GDM1 (cell line): ENCODE measurements around the gene CNPY3.
A peak's percentile ranks its signal among the peaks of the same experiment; 100 is the strongest.
"Not testable (repeated sequence)": the region's sequence is repeated elsewhere in the genome, so short reads cannot be mapped to it uniquely, and the experiment has no call there.

Experiments
- DNase-seq: peaks from one replicate; lab custom pipeline; 2025; lab: John Stamatoyannopoulos, UW

Gene CNPY3

DNA sequence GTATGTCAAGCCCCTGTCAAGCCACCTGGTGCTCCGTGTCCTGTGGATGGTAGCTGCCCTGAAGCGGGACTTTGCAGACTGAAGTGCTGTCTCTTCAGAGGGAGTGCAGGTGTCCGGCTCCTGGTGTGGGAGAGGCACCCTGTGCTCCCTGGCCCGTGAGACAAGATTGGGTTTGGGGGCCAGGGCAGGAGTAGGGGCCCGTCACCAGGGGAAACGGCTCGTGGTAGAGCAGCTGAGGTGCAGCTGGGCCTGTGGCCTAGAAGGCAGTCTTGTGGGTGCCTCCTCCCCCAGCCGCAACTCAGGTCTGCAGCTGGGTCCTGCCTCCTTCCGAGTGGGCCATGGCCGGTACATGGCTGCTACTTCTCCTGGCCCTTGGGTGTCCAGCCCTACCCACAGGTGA, 13.5 kb upstream of the CNPY3 start, which contains the start of gene PTCRA:
Gene PTCRA, plus strand, starts transcription at position 322 of the 400 bp plus-strand sequence. Its CDS starts 17 bp downstream, at position 339.
- DNase-seq: no peak

DNA sequence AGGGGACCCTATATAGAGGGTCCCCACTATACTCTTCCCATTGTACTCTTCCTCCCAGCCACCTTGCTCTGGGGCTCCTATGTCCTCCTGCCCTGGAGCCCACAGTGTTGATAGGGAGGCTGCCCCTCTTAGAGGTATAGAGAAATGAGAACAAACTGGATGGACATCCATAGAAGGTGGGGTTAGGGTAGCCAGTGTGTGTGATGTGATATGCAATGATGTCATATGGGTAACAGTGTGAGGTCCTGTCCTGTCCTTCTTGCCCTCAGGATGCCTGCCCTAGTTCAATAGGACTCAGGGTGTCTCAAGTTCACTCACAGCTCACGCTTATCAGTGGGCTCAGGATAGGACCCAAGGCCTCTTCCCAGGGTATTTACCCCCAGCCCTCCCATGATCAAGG, 13.0 kb upstream of the CNPY3 start:
- no peak for DNase-seq

DNA sequence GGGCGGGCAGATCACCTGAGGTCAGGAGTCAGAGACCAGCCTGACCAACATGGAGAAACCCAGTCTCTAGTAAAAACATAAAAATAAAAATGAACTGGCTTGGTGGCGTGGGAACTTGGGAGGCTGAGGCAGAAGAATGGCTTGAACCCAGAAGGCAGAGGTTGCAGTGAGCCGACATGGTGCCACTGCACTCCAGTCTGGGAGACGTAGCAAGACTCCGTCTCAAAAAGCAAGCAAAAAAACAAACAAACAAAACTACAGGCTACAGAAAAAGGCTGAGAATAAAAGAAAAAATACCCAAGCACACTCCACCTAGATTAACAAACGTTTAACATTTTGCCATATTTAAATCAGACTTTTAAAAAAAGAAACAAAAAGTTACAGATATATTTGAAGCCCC, 7.5 kb upstream of the CNPY3 start:
- DNase-seq: no peak

DNA sequence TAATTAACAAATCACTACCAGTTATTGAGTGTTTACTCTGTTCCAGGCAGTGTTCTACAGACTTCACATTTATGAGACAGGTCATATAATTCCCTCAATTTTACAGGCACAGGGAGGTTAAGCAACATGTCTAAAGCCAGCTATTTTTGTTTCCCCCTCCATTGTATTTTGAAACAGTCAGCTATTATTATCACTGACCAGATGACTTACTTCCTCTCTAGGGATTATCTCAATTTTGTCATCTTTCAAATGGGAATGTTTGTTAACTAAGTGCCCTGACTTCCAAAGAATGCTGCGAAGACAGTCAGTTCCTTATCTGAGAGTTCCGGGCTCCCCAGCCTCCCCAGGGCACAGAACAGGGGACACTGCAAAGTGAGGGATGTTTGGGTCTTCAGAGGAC, 5.6 kb upstream of the CNPY3 start:
- no peak for DNase-seq

DNA sequence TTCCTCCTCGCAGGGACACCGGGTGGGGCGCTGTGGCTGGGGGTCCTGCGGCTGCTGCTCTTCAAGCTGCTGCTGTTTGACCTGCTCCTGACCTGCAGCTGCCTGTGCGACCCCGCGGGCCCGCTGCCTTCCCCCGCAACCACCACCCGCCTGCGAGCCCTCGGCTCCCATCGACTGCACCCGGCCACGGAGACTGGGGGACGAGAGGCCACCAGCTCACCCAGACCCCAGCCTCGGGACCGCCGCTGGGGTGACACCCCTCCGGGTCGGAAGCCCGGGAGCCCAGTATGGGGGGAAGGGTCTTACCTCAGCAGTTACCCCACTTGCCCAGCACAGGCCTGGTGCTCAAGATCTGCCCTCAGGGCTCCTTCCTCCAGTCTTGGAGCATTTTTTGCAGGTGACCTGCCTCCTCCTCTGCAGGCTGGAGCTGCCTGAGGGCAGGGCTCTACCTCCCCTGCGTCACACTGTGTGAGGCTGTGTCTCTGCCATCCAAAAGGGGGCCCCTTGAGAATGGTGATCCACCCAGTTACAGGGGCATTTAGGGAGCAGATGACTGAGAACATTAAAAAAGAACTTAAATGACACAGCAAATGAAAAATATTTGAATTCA, 3.9 kb upstream of the CNPY3 start:
- no peak for DNase-seq

DNA sequence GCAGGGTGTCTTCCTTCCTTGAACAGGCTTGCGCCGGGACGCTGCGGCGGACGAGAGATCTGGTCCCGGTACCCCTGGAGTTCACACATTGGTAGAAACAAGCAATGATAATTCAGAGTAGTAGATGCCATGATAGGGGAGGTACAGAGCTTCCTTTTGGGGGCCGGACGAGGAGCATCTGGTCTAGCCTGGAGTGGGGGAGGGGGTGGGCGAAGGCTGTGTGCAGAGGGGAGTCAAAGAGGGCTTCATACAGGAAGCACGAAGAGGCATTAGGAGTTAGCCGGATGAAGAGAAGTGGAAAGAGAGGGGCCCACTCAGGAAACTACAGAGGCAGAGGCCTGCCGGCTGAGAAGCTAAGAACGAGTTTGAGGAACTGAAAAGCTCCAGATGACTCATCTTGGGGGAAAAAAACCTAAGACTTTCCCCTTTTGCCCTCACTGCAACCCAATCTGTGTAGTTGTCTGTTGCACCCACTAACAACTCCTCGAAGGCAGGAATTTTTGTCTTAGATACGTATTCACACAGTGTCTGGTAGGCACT, 611 bp downstream of the CNPY3 start:
- peak; percentile 81 for DNase-seq

DNA sequence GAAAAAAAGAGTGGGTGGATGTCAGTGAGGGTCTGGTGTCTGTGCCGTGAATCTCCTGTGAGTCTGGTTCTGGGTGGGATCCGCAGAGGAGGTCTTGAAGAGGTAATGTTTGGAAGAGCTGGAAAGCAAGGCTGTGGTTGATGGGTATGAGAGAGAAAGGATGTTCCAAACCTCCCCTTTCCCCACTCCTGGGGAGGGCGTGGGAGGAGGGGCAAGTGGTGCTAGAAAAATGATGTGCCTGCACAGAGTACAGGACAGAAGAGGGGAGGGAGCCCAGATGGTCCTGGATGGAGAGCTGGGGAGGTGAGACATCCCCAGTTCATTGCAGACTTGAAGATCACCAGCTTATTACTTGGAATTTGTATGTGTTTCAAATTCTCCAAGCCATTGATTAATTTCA, 3.1 kb downstream of the CNPY3 start:
- DNase-seq: no peak

DNA sequence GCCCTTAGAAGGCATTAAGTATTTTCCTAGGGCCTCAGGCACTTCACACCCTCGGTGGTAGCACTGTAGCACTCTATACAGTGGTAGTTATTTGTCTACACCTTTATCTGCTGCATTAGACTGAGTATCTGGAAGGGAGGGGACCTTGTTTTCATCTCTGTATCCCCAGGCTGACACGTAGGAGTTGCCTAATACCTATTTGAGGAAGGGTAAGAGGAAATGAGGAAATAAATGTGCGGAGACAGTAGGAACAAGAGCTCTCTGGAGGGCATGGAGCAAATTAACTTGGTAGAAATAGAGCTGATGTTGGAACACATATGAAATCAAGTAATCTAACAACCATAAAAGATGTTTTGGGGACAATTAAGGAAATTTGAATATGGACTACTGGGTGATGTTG, 3.9 kb downstream of the CNPY3 start:
- DNase-seq: no peak

DNA sequence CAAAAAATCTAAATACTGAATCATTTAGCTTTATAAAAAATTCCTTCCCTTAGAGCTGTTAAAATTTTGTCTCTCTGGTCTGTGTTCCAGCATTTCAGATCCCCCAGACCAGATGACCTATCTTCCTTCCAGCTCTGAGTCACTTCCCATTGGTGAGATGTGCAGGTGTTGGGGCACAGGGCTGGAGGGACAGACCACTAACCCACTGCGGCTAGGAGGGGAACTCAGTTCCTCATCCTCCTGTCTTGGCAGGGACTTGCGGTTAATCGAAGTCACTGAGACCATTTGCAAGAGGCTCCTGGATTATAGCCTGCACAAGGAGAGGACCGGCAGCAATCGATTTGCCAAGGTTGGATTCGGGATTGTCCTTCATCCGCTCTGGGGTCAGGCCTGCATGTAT, 6.0 kb downstream of the CNPY3 start:
- DNase-seq: peak; percentile 19

DNA sequence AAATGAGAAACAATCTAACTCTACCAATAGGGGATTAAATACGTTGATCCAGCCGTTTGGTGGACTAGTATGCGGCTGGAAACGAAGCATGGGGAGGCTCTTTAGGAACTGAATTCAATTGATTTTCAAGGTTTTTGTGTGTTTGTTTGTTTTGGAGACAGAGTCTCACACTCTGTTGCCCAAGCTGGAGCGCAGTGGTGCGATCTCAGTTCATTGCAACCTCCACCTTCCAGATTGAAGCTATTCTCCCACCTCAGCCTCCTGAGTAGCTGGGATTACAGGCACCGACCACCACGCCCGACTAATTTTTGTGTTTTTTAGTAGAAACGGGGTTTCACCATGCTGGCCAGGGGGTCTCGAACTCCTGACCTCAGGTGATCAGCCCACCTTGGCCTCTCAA, 7.1 kb downstream of the CNPY3 start:
- DNase-seq: no peak

DNA sequence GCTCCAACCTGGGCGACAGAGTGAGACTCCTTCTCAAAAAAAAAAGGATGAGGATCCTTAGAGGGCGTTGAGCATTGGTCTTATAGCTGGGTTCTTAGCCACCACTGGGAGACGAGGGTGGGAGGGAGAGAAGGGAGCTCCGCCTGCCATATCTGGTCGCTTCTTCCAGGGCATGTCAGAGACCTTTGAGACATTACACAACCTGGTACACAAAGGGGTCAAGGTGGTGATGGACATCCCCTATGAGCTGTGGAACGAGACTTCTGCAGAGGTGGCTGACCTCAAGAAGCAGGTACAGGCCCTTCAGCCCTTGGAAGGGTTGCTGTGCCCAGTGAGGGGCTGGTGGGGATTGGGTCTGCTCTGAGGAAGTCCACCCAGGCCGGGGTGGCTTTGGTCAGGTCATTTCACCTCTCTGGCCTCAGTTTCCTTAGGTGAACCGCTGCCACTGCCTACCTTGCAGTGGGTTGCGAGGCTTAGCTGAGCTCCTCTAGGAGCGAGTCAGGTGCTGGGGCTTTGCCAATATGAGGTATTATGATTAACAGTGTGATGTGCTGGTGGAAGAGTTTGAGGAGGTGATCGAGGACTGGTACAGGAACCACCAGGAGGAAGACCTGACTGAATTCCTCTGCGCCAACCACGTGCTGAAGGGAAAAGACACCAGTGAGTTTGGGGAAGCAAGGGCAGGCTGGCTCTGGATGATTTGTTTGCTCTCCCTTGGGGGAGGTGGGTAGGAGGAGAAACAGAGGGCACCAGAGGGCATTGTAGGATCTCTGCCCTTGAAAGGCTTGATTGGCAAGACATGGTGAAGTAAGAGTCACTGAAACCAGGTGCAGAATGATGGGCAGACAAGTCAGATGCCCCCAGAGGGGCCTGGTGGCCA, 8.5 kb downstream of the CNPY3 start:
- DNase-seq: no peak

DNA sequence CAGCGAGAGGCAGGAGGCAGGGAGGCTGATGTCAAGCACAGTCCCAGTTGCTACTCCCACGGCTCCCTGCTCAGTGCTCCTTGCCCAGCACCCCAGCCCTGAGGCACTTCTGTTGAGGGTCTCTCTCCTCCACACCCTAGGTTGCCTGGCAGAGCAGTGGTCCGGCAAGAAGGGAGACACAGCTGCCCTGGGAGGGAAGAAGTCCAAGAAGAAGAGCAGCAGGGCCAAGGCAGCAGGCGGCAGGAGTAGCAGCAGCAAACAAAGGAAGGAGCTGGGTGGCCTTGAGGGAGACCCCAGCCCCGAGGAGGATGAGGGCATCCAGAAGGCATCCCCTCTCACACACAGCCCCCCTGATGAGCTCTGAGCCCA, 9.1 kb downstream of the CNPY3 start:
- no peak for DNase-seq

DNA sequence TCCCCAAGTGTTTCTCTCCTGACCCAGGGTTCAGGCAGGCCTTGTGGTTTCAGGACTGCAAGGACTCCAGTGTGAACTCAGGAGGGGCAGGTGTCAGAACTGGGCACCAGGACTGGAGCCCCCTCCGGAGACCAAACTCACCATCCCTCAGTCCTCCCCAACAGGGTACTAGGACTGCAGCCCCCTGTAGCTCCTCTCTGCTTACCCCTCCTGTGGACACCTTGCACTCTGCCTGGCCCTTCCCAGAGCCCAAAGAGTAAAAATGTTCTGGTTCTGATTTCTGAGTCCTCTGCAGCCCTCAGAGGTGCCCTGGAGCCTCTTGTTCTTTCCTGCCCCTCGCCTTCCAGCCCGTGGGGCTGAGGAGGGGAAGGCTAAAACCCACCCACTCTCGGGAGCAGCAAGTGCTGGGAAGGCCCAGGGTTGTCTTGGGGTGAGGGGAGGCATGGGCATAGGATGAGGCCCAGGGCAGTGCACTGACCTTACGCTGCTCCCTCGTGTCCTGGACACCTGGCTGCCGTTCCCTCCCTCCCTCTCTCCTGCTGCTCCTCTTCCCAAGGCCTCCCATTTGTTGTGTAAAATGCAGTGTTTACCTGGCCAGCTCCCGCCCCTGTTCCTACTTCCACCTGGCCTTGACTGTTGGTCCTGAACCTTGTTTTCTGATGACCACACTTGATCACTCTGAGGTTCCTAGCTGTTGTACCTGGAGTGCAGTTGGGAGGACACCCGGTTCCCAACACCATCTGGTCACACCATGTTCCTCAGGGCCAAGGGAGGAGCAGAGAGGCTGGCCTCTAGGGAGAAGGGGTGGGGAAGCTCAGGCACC, 9.9 kb downstream of the CNPY3 start:
- DNase-seq: no peak

DNA sequence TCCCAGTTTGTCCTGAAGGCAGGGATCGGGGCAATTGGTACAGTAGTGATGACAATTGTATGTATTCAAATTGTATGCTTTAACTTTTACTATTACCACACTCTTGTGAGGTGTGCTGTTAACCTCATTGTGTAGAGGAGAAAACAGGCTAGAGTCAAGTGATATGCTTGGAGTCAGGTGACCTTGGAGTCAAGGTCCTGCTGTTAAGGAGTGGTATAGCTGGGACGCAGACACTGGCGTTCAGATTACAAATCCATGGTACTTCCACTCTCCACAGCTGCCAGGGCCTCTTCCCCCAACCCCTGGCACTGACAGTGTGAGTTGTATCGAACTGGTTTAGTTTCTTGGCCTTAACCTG, 10.5 kb downstream of the CNPY3 start:
- no peak for DNase-seq

DNA sequence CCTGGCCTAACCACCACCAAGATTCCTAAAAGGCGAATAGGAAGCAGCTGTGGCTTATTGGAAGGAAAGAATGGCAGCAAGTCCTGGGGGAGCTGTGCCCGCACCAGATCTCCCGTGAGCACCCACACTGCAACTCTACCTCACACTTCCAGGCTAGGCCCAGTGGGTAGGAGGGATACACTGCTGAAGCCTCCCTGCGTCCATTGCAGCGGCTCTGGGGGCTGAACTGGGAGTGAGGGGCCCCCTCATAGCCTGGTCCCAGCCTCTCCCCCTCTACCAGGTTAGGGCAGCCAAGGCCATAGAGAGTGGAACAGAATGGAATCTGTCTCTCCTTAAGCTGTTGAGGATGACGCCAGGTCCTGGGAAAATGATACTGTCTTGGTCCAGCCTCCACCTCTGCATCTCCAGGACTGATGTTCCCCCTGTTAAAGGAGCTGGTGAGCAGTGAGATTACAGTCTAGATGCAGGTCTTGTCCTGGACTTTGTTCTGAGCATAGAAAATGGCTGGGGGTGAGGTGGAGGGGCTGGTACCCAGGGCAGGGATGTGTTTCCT, 11.3 kb downstream of the CNPY3 start:
- no peak for DNase-seq

DNA sequence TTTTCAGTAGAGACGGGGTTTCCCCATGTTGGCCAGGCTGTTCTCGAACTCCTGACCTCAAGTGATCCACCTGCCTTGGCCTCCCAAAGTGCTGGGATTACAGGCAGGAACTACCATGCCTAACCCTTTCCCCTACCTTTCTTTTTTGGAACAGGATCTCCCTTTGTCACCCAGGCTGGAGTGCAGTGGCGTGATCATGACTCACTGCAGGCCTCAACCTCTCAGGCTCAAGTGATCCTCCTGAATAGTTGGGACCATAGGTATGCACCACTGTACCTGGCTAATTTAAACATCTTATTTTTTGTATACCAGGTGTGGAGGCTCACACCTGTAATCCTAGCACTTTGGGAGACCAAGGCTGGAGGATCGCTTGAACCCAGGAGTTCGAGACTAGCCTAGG, 12.1 kb downstream of the CNPY3 start:
- not testable (repeated sequence) for DNase-seq

DNA sequence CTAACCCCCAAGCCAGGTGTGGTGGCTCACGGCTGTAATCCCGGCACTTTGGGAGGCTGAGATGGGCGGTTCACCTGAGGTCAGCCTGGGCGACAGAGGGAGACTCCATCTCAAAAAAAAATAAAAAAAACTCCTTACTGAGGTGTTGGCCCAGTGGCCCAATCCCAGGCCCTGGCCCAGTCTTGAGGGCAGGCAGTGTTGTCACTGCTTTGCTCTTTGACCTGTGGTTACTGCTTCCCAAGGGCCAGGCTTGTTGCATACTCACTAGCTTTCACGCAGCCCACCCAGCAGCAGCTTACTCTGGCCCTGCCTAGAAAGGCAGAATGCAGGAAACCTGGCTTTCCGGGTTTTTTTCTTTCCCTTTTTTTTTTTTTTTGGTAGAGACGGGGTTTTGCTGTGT, 13.2 kb downstream of the CNPY3 start:
- no peak for DNase-seq

DNA sequence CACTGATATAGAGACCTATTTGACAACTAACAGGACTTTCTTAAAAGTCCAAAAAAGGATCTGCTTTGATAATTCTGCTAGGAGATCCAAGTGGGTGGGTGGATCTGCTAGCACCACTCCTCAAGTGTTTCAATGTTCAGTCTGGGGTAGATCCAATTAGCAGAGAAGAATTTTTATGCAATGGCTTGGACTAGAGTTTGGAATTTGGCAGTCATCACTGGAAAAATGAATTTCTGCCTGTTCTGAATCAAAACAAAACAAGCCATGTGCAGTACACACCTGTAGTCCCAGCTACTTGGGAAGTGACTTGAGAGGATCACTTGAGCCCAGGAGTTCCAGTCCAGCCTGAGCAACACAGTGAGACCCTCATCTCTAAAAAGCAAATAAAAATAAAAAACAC, 18.7 kb downstream of the CNPY3 start:
- DNase-seq: no peak

DNA sequence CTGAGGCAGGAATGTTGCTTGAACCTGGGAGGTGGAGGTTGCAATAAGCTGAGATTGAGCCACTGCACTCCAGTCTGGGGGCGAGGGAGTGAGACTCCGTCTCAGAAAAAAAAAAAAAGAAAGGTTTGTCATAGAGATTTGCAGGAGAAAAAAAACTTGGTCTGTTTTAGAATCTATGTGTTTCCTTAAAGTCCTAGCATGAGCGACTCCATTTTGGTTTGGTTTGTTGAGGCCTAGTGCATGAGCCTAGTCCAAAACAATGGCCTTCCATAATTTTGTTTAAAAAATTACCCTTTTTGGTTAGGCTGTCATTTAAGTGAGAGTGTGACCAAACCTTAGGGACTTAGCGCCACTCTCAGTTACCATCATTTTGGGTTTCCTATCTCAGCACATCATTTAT, 23.1 kb downstream of the CNPY3 start:
- DNase-seq: no peak

DNA sequence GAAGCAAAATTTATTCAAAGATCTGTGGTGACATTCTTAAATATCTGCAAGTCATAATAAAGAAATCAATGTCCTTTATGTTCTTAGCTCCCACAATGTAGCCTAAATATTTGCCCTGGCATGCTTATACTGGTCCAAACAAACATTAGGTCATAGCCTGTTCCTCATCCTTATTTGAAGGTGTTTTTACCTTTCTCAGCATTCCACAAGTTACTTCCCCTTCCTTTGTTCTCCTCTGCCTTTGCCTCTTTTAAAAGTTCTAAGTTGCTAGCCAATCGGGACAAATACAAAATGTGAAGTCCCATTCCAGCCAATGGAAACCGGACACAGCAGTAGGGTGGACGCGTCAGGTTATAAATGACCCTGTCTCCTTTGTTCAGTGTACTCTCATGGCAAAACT, 25.1 kb downstream of the CNPY3 start:
- DNase-seq: not testable (repeated sequence)

DNA sequence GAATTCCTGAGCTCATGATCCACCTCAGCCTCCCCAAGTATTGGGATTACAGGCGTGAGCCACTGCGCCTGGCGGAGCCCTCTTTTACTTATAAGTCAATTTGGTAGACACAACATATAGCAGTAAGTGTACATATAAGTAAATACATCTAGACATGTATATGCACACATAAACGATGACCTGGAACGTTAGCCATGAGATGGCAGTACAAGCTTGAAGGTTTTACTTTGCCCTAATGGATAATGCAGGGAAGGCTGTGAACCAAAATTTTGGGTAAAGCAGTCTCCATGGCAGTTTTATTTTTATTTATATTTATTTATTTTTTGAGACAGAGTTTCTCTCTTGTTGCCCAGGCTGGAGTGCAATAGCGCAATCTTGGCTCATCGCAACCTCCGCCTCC, 28.8 kb downstream of the CNPY3 start:
- DNase-seq: no peak

DNA sequence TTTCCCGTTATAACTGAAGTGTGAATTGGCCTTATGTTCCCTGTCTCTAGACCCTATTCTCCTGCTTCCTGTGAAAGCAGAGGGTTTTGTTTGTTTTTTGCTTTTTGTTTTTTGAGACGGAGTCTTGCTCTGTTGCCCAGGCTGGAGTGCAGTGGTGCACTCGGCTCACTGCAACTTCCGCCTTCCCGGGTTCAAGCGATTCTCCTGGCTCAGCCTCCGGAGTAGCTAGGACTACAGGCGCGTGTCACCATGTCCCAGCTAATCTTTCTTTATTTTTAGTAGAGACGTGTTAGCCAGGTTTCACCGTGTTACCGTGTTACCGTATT, 30.6 kb downstream of the CNPY3 start:
- no peak for DNase-seq
